ENCODE data around the gene SHISA5.

The SHISA5 gene

GRCh38 chr3:48503401-48504050 is 448 bp downstream of the SHISA5 start:
- Histone ChIP-seq H3K4me3 (replicated peaks; ENCODE audit: insufficient read depth, low read length) (peak overlapping the region; percentile 47), H3K27ac (replicated peaks) (no peak overlapping the region), H3K27me3 (ENCODE audit: insufficient read depth, poor library complexity, severe bottlenecking) (peaks cover 2% of the 10 kb centered on the region)
- DNase-seq (ENCODE audit: low read depth in 1 of 2, low spot score in 1 of 2) = no peak
- TF ChIP-seq GABPA (IDR thresholded peaks at IDR 0.05; ENCODE audit: low read depth) = no peak

GRCh38 chr3:48502728-48503168 is 1.2 kb downstream of the SHISA5 start:
- H3K4me3 ChIP-seq (replicated peaks; ENCODE audit: insufficient read depth, low read length) = no peak overlapping the region
- no peak for DNase-seq (ENCODE audit: low read depth in 1 of 2, low spot score in 1 of 2)
- TF ChIP-seq POLR2AphosphoS5 (IDR thresholded peaks at IDR 0.05; ENCODE audit: low read depth) (no peak), GABPA (IDR thresholded peaks at IDR 0.05; ENCODE audit: low read depth) (no peak), CTCF (IDR thresholded peaks at IDR 0.05; ENCODE audit: insufficient read depth, low read length) (no peak), SPI1 (IDR thresholded peaks at IDR 0.05; ENCODE audit: borderline replicate concordance, low read depth) (no peak), REST (IDR thresholded peaks at IDR 0.05; ENCODE audit: insufficient replicate concordance, low read depth) (no peak)
- peaks cover 2% of the 10 kb centered on the region for H3K27me3 ChIP-seq (ENCODE audit: insufficient read depth, poor library complexity, severe bottlenecking)
- no peak overlapping the region for H3K27ac ChIP-seq (replicated peaks)

GRCh38 chr3:48502121-48502520 is 1.9 kb downstream of the SHISA5 start:
- Histone ChIP-seq H3K27me3 (ENCODE audit: insufficient read depth, poor library complexity, severe bottlenecking) (peaks cover 2% of the 10 kb centered on the region), H3K27ac (replicated peaks) (no peak overlapping the region), H3K4me3 (replicated peaks; ENCODE audit: insufficient read depth, low read length) (no peak overlapping the region)
- DNase-seq (ENCODE audit: low read depth in 1 of 2, low spot score in 1 of 2) = no peak
- TF ChIP-seq CTCF (IDR thresholded peaks at IDR 0.05; ENCODE audit: insufficient read depth, low read length) = no peak
- TF ChIP-seq POLR2AphosphoS5 (IDR thresholded peaks at IDR 0.05; ENCODE audit: low read depth) = no peak
- TF ChIP-seq SPI1 (IDR thresholded peaks at IDR 0.05; ENCODE audit: borderline replicate concordance, low read depth) = no peak
- no peak for TF ChIP-seq GABPA (IDR thresholded peaks at IDR 0.05; ENCODE audit: low read depth)
- no peak for TF ChIP-seq REST (IDR thresholded peaks at IDR 0.05; ENCODE audit: insufficient replicate concordance, low read depth)

- no peak for DNase-seq (ENCODE audit: low read depth in 1 of 2, low spot score in 1 of 2)
- no peak for TF ChIP-seq SPI1 (IDR thresholded peaks at IDR 0.05; ENCODE audit: borderline replicate concordance, low read depth)
- TF ChIP-seq POLR2AphosphoS5 (IDR thresholded peaks at IDR 0.05; ENCODE audit: low read depth) = no peak
- TF ChIP-seq CTCF (IDR thresholded peaks at IDR 0.05; ENCODE audit: insufficient read depth, low read length) = no peak
- no peak for TF ChIP-seq REST (IDR thresholded peaks at IDR 0.05; ENCODE audit: insufficient replicate concordance, low read depth)
- TF ChIP-seq GABPA (IDR thresholded peaks at IDR 0.05; ENCODE audit: low read depth) = no peak
- Histone ChIP-seq H3K4me3 (replicated peaks; ENCODE audit: insufficient read depth, low read length) (no peak overlapping the region), H3K27me3 (ENCODE audit: insufficient read depth, poor library complexity, severe bottlenecking) (peaks cover 2% of the 10 kb centered on the region), H3K27ac (replicated peaks) (no peak overlapping the region)
These were observed 2.8 kb downstream of the SHISA5 start for GRCh38 chr3:48501196-48501595.
